Adrenal gland (tissue), 12 donors: ENCODE results near the gene EID3. TPM values are rescaled to one million over a fixed set of nuclear protein-coding genes. Genes with fewer than 3 reads are reported as not detected.

Experiments used
- DNase-seq, 7 donors: peaks; one replicate each; pipeline ENCODE4 v3.0.0-alpha.2; 2019 to 2020
- H3K27ac ChIP-seq, 5 donors: fragments of 200-600 bp; sonication (generic) in 4 of 5; 1 replicate in 3 of 5; 2 replicates in 2 of 5; pipeline versions ENCODE4 v1.5.1 to v1.8.0; 2016 to 2020; ENCODE audit warnings: mild to moderate bottlenecking in 1 of 5
- H3K27me3 ChIP-seq: fragments of 200-600 bp; 2 replicates; pipeline ENCODE4 v1.8.0; 2021
- H3K36me3 ChIP-seq, 2 donors: fragments of 200-600 bp; replicated peaks in 1 of 2; 1 replicate in 1 of 2; 2 replicates in 1 of 2; pipeline versions ENCODE4 v1.5.1 to v1.8.0; 2018 to 2022
- H3K4me1 ChIP-seq, 2 donors: fragments of 200-600 bp; replicated peaks in 1 of 2; 1 replicate in 1 of 2; 2 replicates in 1 of 2; pipeline versions ENCODE4 v1.5.1 to v1.8.0; 2018 to 2021
- H3K4me3 ChIP-seq, 4 donors: fragments of 200-600 bp; sonication (generic) in 3 of 4; one replicate each; pipeline ENCODE4 v1.5.1; 2016 to 2018
- H3K9me3 ChIP-seq, 3 donors: fragments of 200-600 bp; sonication (generic) in 1 of 3; replicated peaks in 1 of 3; 1 replicate in 2 of 3; 2 replicates in 1 of 3; pipeline versions ENCODE4 v1.5.1 to v1.8.0; 2016 to 2021
- POLR2A ChIP-seq, 2 donors: fragments of 450-650 bp; IDR thresholded peaks; one replicate each; pipeline ENCODE4 v1.6.1; 2017; ENCODE audit warnings: antibody characterized with exemption in 2 of 2, mild to moderate bottlenecking in 2 of 2, moderate library complexity in 1 of 2
- WGBS, 4 donors: extraction: QIAGEN DNeasy Blood & Tissue Kit in 2 of 4; methylation state at CpG; one replicate each; pipeline versions ENCODE4 v1.1.5 to v1.1.7; 2013 to 2017; 5-methylcytosine and 5-hydroxymethylcytosine counted together
- intact Hi-C, 2 donors: fragments of 100-400 bp; cut with DNase I; formaldehyde crosslinking; loops; one replicate each; pipeline versions ENCODE4 v1.14.1 to v1.15.0; 2022 to 2023
- polyA plus RNA-seq, 3 donors: library from polyadenylated mRNA; stranded (reverse); fragments of 200-250 nt in 2 of 3; fragments of 350-450 nt in 1 of 3; fragmentation: Illumina TruSeq in 1 of 3; extraction: RNeasy Lipid Tissue Mini Kit (QIAGEN cat#74804) in 1 of 3; gene quantifications; one replicate each; pipeline ENCODE4 v1.2.3, GENCODE V29; 2013 to 2014
- total RNA-seq, 9 donors: library from RNA; depleted of rRNA in 4 of 9; stranded (reverse); fragments of >200 nt in 4 of 9; fragments of 120-200 nt in 1 of 9; fragmentation: NEBNext Ultra II Directional in 1 of 9; extraction: Animal tissue kit (Norgen Biotek cat#: 25700) in 1 of 9; gene quantifications; one replicate each; pipeline versions ENCODE4 v1.1.0 to v1.2.4, GENCODE V29; 2013 to 2023
- TF ChIP-seq, protein P1 (sequence below), 6 experiments: fragments of 450-650 bp in 4 of 6; fragments of 200-600 bp in 2 of 6; sonication (generic) in 1 of 6; IDR thresholded peaks; 1 replicate in 5 of 6; 2 replicates in 1 of 6; pipeline versions ENCODE4 v1.5.1 to v1.8.0; 2016 to 2021; ENCODE audit warnings: antibody characterized with exemption in 6 of 6, mild to moderate bottlenecking in 2 of 6, moderate library complexity in 1 of 6
- donor health status: healthy with polysubstance abuse.
- donor health status: Bipolar disorder and iron deficiency.
- donor health status: DM: yes; HTN: yes; CAD: no.
- donor health status: DM: no; HTN: no; CAD: no.
- donor health status: DM: no; HTN: no; CAD: no.
- donor health status: DM: yes; HTN: yes; CAD: no.

Gene EID3
- total and polyA plus RNA-seq, 12 donors, result 1.5 to 20.3 (median 5.5) TPM

DNA sequence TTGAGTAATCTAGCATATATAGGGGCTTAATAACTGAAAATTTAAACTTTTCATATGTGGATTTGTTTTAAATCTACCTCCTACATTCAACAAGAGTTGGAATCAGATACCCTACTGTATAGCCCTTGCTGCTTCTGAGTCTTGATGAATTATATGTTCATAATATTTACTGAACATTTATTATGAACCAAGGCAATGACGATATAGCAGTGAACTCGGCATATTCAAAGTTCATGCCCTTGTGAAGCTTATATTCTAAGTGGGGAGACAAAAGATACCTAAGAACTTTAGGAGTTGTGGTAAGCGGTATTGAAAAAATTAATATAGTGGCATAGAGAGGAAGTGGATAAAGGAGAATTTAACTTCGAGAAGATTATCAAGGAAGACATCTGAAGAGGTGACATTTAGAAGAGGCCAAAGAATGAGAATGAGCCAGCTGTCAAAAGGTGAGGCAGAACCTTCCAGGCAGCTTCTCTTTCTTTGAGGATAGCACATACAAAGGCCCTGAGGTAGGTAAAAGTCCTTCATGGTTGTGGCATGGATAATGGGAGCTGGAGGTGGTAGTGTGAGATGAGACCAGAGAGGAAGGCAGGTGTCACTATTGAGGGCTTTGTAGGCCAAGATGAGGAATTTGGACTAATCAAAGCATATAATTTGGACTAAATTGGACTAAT is 10.2 kb downstream of the EID3 start:
- intact Hi-C loops, result loop anchor here in 1 of 2 donors (5.0 kb wide), 1 partner anchor 819 kb away; no protein-coding TSS in a partner anchor
- Histone ChIP-seq H3K27me3 (no peaks in the 10 kb centered on the region), H3K4me3 (no peak overlapping the region), H3K36me3 (peaks cover 0 to 82% of the 10 kb centered on the region in 2 donors), H3K27ac (no peak overlapping the region), H3K9me3 (no peaks in the 10 kb centered on the region), H3K4me1 (peaks cover 0 to 18% of the 10 kb centered on the region in 2 donors)
- TF ChIP-seq, protein P1, sequence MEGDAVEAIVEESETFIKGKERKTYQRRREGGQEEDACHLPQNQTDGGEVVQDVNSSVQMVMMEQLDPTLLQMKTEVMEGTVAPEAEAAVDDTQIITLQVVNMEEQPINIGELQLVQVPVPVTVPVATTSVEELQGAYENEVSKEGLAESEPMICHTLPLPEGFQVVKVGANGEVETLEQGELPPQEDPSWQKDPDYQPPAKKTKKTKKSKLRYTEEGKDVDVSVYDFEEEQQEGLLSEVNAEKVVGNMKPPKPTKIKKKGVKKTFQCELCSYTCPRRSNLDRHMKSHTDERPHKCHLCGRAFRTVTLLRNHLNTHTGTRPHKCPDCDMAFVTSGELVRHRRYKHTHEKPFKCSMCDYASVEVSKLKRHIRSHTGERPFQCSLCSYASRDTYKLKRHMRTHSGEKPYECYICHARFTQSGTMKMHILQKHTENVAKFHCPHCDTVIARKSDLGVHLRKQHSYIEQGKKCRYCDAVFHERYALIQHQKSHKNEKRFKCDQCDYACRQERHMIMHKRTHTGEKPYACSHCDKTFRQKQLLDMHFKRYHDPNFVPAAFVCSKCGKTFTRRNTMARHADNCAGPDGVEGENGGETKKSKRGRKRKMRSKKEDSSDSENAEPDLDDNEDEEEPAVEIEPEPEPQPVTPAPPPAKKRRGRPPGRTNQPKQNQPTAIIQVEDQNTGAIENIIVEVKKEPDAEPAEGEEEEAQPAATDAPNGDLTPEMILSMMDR (IDR thresholded peaks at IDR 0.05), result no peak
- no peak for TF ChIP-seq POLR2A (IDR thresholded peaks at IDR 0.05)
- DNase-seq, result no peak
- WGBS, 4 donors, result 66 to 80% (median 73%) methylated on average over 4 of the region's 4 CpGs

DNA sequence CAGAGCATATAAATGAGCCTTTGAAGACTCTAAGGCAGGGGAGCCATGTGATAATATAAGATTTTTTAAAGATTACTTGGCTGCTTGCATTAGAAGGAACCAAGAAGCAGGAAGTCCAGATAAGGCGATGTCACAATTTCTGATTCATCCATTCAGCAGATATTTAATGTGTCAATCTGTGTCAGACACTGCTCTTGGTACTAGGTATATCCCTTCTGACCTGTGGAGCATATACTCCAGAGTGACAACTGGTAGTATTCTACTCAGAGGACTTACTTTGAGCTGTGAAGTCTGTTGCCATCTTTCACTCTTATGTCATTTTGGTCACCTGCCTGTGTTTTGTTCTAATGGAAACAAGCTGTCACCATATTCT is 10.7 kb downstream of the EID3 start:
- TF ChIP-seq, protein P1 (IDR thresholded peaks at IDR 0.05), result no peak
- no peak for TF ChIP-seq POLR2A (IDR thresholded peaks at IDR 0.05)
- no peak for DNase-seq
- Histone ChIP-seq H3K9me3 (no peaks in the 10 kb centered on the region), H3K36me3 (peaks cover 0 to 88% of the 10 kb centered on the region in 2 donors), H3K27me3 (no peaks in the 10 kb centered on the region), H3K4me1 (peaks cover 0 to 14% of the 10 kb centered on the region in 2 donors), H3K4me3 (no peak overlapping the region), H3K27ac (no peak overlapping the region)
- WGBS, 4 donors, result 71 to 88% (median 81%) methylated on average over 1 of the region's 1 CpG
- intact Hi-C loops, result loop anchor here in 1 of 2 donors (5.0 kb wide), 1 partner anchor 818 kb away; no protein-coding TSS in a partner anchor

DNA sequence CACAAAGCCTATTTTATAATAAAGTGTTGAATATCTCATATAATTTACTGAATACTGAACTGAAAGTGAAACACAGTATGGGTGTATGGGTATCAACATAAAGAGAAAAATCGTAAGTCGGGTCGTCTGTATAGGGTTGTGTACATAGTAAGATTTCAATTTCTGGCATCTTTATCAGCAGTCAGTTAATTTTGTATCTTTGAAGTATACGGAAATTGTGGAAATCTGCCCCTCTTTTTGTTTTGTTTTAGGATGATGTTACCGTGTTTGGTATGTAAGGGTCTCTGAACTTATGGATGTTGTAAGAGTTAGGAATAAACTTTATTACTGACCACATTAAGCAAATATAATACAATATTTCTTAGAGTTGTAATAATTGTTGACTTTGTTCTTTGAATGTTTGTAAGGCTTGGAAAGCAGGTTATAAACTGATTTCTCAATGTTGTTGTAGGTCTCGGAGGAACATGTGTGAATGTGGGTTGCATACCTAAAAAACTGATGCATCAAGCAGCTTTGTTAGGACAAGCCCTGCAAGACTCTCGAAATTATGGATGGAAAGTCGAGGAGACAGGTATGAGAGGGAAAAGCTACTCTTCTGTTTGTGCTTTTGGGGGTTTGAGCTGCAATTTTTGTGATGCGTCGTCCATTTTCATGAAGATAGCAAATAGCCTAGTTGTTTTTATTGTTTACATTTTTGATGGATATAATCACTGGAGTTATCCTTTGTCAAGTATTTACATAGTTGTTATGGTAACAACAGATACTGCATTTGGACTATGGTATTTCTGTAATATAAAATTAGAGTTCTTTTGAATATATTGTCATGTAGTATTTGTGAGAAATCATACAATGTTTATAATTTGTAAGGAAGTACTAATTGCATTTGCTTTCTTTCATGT is 12.0 kb downstream of the EID3 start:
- 85 to 89% (median 88%) methylated on average over 10 of the region's 10 CpGs for WGBS, 4 donors
- Histone ChIP-seq H3K27me3 (no peaks in the 10 kb centered on the region), H3K9me3 (no peaks in the 10 kb centered on the region), H3K27ac (no peak overlapping the region), H3K4me1 (peaks cover 0 to 10% of the 10 kb centered on the region in 2 donors), H3K4me3 (no peak overlapping the region), H3K36me3 (peaks cover 0 to 97% of the 10 kb centered on the region in 2 donors)
- intact Hi-C loops, result no loop called here
- no peak for DNase-seq
- TF ChIP-seq POLR2A (IDR thresholded peaks at IDR 0.05), result no peak
- TF ChIP-seq, protein P1 (IDR thresholded peaks at IDR 0.05), result no peak

DNA sequence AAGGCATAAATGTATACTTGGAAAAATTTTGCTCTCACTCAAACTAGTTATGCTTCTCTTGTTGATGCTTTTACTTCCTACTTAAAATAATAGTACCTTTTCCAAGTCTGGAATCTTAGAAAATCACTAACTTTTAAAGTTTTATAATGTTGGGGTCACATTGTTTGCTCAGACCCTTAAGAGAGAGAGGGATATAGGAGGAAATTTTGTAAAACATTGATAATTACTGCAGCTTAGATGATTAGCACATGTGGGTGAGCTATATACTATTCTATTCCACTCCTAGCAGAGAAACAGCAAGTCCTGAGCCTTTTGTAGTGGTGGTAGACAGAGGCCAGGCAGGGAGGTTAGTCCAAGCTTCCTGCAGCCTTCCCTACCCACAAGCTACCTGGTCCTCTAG is 13.4 kb downstream of the EID3 start:
- H3K4me3 ChIP-seq, result no peak overlapping the region
- H3K36me3 ChIP-seq, result peaks cover 0 to 100% of the 10 kb centered on the region in 2 donors
- H3K9me3 ChIP-seq, result no peaks in the 10 kb centered on the region
- no peaks in the 10 kb centered on the region for H3K27me3 ChIP-seq
- H3K27ac ChIP-seq, result no peak overlapping the region
- intact Hi-C loops, result no loop called here
- DNase-seq, result no peak
- TF ChIP-seq, protein P1 (IDR thresholded peaks at IDR 0.05), result no peak
- no peak for TF ChIP-seq POLR2A (IDR thresholded peaks at IDR 0.05)
- H3K4me1 ChIP-seq, result no peaks in the 10 kb centered on the region
